ENCODE measurements around the gene RAX2. TPM values are rescaled to one million over a fixed set of nuclear protein-coding genes. Genes with fewer than 3 reads are reported as not detected.

The RAX2 gene
- total RNA-seq = not detected in 2 replicates

DNA sequence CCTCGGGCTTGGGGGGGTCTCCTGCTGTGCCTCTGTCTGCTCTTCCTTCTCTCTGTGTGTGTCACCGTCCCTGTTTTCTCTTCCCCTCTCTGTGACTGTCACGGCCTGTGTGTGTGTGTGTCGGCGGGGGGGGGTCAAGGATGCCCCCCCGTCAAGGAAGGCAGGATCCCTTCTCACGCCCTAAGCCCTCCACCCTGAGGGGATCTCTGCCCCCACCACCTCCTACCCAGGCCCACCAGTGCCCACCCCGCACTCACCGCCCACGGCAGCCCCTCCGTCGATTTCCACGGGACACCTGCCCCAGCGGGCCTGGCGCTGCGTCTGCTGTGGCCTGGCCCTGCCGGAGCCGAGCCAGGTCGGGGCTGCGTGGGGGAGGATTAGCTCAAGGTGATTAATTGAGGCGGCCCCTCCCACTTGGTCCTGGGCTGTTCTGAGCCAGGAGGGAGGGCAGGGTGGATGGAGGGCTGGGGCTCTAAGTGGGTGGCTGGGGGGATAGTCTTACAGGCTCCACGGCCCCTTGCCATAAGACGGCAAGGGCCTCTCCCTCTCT, at the start of gene RAX2:
Gene RAX2, minus strand, starts transcription at position 323 of the 550 bp plus-strand sequence. CDS start 486 bp downstream, outside the sequence.

DNA sequence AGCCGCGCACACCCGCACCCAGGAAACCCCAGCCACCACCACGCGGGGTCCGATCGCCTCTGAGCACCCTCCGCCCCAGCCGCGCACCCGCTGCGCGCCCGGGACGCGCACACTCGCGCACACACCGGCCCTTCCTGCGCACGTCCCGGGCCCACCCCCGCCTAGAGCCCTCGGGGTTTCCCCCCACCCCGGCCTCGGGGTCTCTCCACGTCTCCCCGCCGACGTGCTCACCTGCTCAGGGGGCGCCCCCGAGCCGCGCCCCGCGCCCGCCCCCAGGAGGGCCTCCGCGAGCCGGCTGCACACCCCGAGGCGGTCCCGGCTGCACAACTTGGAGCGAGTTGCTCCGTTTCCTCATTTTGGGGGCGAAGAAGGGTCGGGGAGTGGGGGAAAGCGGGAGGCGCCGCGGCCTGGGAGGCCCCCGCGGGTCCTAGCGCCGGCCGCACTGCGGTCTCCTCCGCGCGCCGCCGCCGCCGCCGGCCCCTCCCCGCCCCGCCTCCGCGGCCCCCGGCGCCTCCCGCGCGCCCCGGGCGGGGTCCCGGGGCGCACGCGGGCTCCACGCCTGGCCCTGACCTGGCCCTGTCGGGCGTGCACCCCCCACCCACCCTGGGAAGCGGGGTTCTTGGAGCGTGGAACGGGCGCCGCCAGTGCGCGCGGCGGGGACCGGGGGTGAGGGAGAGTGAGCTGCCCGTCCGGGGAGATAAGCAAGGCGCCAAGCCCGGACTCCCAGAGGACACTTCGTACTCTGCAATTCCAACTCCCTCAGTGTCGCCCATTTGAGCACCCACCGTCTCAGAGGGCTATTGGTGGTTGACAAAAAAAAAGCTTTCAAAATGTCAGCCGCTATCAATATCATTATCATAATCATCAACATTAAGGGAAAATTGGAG, 14.2 kb upstream of the RAX2 start, which contains the start of gene MATK:
Gene MATK, minus strand, starts transcription at position 444 of the 887 bp plus-strand sequence. CDS start 1,246 bp downstream, outside the sequence.

DNA sequence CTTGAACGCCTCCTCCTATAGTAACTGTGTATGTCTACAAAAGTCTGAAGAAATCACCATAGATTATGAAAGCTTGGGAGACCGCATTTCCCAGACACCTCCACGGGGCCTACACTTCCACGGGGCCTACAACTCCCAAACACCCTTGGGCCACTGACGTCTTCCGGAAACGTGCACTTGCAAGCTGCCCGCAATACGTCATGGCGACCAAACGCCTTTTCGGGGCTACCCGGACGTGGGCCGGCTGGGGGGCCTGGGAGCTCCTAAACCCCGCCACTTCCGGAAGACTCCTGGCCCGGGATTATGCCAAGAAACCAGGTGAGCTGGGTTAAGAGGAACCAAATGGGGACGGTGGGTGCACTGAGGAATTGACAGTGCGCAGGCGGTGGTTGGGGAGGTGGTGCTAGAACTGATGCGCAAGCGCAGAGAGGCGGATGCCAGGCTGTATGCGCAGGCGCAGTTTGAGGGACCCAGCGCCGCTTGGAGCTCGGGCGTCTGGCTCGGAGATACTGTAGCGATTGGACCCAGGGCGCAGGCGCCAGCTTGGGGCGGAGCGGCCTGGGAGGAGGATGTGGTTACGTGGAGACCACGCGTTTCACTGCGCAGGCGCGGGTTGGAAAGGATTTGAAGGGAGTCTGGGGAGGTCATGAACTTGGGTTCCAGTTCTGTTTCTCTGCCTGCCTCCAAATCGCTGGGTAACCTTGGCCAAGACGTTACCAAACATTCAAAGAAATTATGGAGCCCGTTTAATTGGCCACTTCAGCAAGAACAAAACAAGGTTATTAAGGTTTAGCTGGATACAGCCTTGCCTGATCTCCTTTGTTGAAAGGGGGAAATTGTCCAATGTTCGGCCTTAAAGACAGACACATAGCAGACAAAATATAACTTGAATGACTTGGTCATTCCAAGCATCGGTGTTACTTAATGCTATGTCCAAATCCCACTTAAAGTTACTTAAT, 9.2 kb downstream of the RAX2 start, which contains the start of gene MRPL54:
Gene MRPL54, plus strand, starts transcription at position 182 of the 959 bp plus-strand sequence. Its CDS starts 19 bp downstream, at position 201.

DNA sequence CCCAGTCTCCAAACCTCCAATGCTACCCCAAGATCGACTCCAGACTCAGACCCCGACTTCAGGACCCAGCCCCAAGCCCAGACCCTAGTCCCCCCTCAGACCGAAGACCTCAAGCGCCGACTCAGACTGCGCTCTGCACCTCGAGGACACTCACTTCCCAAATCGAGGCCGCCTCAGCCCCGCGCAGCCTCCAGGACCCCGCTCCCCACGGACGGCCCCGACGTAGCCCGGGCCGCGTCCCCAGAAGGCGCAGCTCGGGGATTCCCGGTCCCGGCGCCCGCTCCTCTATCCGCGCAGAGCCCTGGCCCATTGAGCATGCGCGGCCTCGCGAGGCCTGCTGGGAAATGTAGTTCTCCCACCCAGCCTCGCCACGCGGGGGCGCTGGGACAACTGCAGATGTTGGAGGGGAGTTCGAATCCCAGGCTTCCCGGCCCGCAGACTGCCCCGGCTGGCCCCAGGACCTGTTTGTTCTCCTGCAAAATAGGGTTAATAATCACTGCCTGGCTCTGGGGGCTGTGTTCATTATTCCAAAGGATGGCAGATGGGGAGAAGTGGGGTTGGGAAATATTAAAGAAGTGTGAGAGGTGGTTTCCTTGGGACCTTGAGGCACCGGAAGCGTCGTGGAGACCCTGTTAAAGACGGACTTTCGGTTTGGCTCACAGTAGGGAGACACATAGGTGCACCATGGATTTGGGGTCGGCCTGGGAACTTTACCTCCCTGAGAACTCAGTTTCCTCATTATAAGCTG, 10.5 kb downstream of the RAX2 start, which contains the start of gene APBA3:
Gene APBA3, minus strand, starts transcription at position 311 of the 748 bp plus-strand sequence. CDS start 1,428 bp downstream, outside the sequence.

Other genes starting within 250 kb of the RAX2 start
- not detected in 2 replicates for gene TEKTIP1, start 233.1 kb downstream of the RAX2 start, total RNA-seq
- 50.2 and 174 TPM in 2 replicates for gene MFSD12, start 214.6 kb downstream of the RAX2 start, total RNA-seq
- gene HMG20B, start 199.3 kb downstream of the RAX2 start, total RNA-seq = 91.1 and 102 TPM in 2 replicates
- under 0.01 TPM in 1 of 2 replicates, not detected in the other for gene GIPC3, start 186.8 kb downstream of the RAX2 start, total RNA-seq
- 2.8 and 2.9 TPM in 2 replicates for gene TBXA2R, start 165.4 kb downstream of the RAX2 start, total RNA-seq
- 26.8 and 35.6 TPM in 2 replicates for gene CACTIN, start 145.4 kb downstream of the RAX2 start, total RNA-seq
- gene PIP5K1C, start 71.8 kb downstream of the RAX2 start, total RNA-seq = 27.6 and 60.0 TPM in 2 replicates
- under 0.01 TPM in 1 of 2 replicates, not detected in the other for gene TJP3, start 63.8 kb downstream of the RAX2 start, total RNA-seq
- 19.3 and 28.9 TPM in 2 replicates for gene APBA3, start 10.5 kb downstream of the RAX2 start, total RNA-seq
- 21.8 and 50.2 TPM in 2 replicates for gene MRPL54, start 9.5 kb downstream of the RAX2 start, total RNA-seq
- gene MATK, start 14.2 kb upstream of the RAX2 start, total RNA-seq = 0.15 TPM in 1 of 2 replicates, not detected in the other
- not detected in 2 replicates for gene ZFR2, start 96.8 kb upstream of the RAX2 start, total RNA-seq
- gene ATCAY, start 108.5 kb upstream of the RAX2 start, total RNA-seq = not detected in 2 replicates
- gene NMRK2, start 160.8 kb upstream of the RAX2 start, total RNA-seq = not detected in 2 replicates
- 103 and 139 TPM in 2 replicates for gene DAPK3, start 198.9 kb upstream of the RAX2 start, total RNA-seq
- 2,700 and 4,831 TPM in 2 replicates for gene EEF2, start 213.2 kb upstream of the RAX2 start, total RNA-seq
- 14.8 and 33.6 TPM in 2 replicates for gene PIAS4, start 235.5 kb upstream of the RAX2 start, total RNA-seq